ENCODE data around the gene RIMBP2. TPM values are rescaled to one million over a fixed set of nuclear protein-coding genes. Genes with fewer than 3 reads are reported as not detected.

Gene RIMBP2
- total RNA-seq, 1 donor from 2014 or later, result 0.99 TPM

- no peaks in the 10 kb centered on the region for H3K9me3 ChIP-seq (ENCODE audit: low read depth)
- no peak overlapping the region for H3K9ac ChIP-seq
- H3K4me3 Mint-ChIP-seq, result no peak overlapping the region
- TF ChIP-seq EZH2 (IDR thresholded peaks at IDR 0.05), result no peak
- no peak for TF ChIP-seq CTCF (IDR thresholded peaks at IDR 0.05)
- no peak for TF ChIP-seq EZH2phosphoT487 (IDR thresholded peaks at IDR 0.05)
- no peak overlapping the region for H2AFZ ChIP-seq (replicated peaks)
- H3F3A ChIP-seq (ENCODE audit: low read depth), result no peaks in the 10 kb centered on the region
- H3K27me3 ChIP-seq, result no peaks in the 10 kb centered on the region
- H3K4me1 Mint-ChIP-seq, result peaks cover 3% of the 10 kb centered on the region
- DNase-seq (ENCODE audit: low spot score), result no peak
- no peak overlapping the region for H3K27ac Mint-ChIP-seq
- peaks cover 4% of the 10 kb centered on the region for H3K9me3 Mint-ChIP-seq
- no peaks in the 10 kb centered on the region for H3K36me3 Mint-ChIP-seq
- no peaks in the 10 kb centered on the region for H4K20me1 ChIP-seq (ENCODE audit: low read depth)
- peaks cover 2% of the 10 kb centered on the region for H3K27me3 Mint-ChIP-seq (ENCODE audit: insufficient read depth, low read depth)
- H3K4me3 ChIP-seq, result no peak overlapping the region
- no peak overlapping the region for H3K27ac ChIP-seq
- H3K36me3 ChIP-seq, result no peaks in the 10 kb centered on the region
- H3K4me2 ChIP-seq, result no peak overlapping the region
- no peaks in the 10 kb centered on the region for H3K79me2 ChIP-seq (ENCODE audit: low read depth)
- H3K4me1 ChIP-seq, result no peaks in the 10 kb centered on the region
Observed at GRCh38 chr12:130384234-130384633, 331.9 kb downstream of the RIMBP2 start.

- Mint-ChIP-seq H3K27me3 (ENCODE audit: insufficient read depth, low read depth) (peaks cover 2% of the 10 kb centered on the region), H3K4me1 (peaks cover 3% of the 10 kb centered on the region), H3K4me3 (no peak overlapping the region), H3K27ac (no peak overlapping the region), H3K36me3 (no peaks in the 10 kb centered on the region), H3K9me3 (no peaks in the 10 kb centered on the region)
- TF ChIP-seq EZH2phosphoT487 (IDR thresholded peaks at IDR 0.05) (no peak), CTCF (IDR thresholded peaks at IDR 0.05) (no peak), EZH2 (IDR thresholded peaks at IDR 0.05) (no peak)
- Histone ChIP-seq H2AFZ (replicated peaks) (no peak overlapping the region), H3K9ac (no peak overlapping the region), H3K27me3 (peaks cover 13% of the 10 kb centered on the region), H3K9me3 (ENCODE audit: low read depth) (no peaks in the 10 kb centered on the region), H3K4me3 (no peak overlapping the region), H3F3A (ENCODE audit: low read depth) (no peaks in the 10 kb centered on the region), H3K27ac (no peak overlapping the region), H3K79me2 (ENCODE audit: low read depth) (no peaks in the 10 kb centered on the region), H4K20me1 (ENCODE audit: low read depth) (no peaks in the 10 kb centered on the region), H3K4me1 (no peaks in the 10 kb centered on the region), H3K36me3 (no peaks in the 10 kb centered on the region), H3K4me2 (no peak overlapping the region)
- no peak for DNase-seq (ENCODE audit: low spot score)
Observed at GRCh38 chr12:130382818-130383217, 333.3 kb downstream of the RIMBP2 start.

GRCh38 chr12:130375296-130376287 is 340.5 kb downstream of the RIMBP2 start:
- Mint-ChIP-seq H3K9me3 (no peaks in the 10 kb centered on the region), H3K27me3 (ENCODE audit: insufficient read depth, low read depth) (peaks cover 3% of the 10 kb centered on the region)
- H2AFZ ChIP-seq (replicated peaks), result no peak overlapping the region

More at GRCh38 chr12:130375296-130376287, 340.5 kb downstream of the RIMBP2 start:
- H3K36me3 Mint-ChIP-seq, result no peaks in the 10 kb centered on the region
- H3K9ac ChIP-seq, result no peak overlapping the region
- H3K4me1 Mint-ChIP-seq, result peaks cover 14% of the 10 kb centered on the region
- H3K4me3 Mint-ChIP-seq, result no peak overlapping the region
- H4K20me1 ChIP-seq (ENCODE audit: low read depth), result no peaks in the 10 kb centered on the region
- no peak for TF ChIP-seq CTCF (IDR thresholded peaks at IDR 0.05)
- TF ChIP-seq EZH2 (IDR thresholded peaks at IDR 0.05), result no peak
- TF ChIP-seq EZH2phosphoT487 (IDR thresholded peaks at IDR 0.05), result no peak
- no peaks in the 10 kb centered on the region for H3K9me3 ChIP-seq (ENCODE audit: low read depth)
- no peaks in the 10 kb centered on the region for H3K4me1 ChIP-seq
- H3K4me2 ChIP-seq, result no peak overlapping the region
- no peak overlapping the region for H3K27ac Mint-ChIP-seq
- H3K79me2 ChIP-seq (ENCODE audit: low read depth), result no peaks in the 10 kb centered on the region
- no peak overlapping the region for H3K27ac ChIP-seq
- no peaks in the 10 kb centered on the region for H3K36me3 ChIP-seq
- H3K27me3 ChIP-seq, result peaks cover 13% of the 10 kb centered on the region
- no peaks in the 10 kb centered on the region for H3F3A ChIP-seq (ENCODE audit: low read depth)
- H3K4me3 ChIP-seq, result no peak overlapping the region
- no peak for DNase-seq (ENCODE audit: low spot score)
